H9 (cell line): ENCODE data around the gene TPPP. TPM values are rescaled to one million over a fixed set of nuclear protein-coding genes. Genes with fewer than 3 reads are reported as not detected.

Experiments used
- DNase-seq: peaks from one replicate; pipeline ENCODE4 v3.0.0-alpha.2; 2017
- H2AFZ ChIP-seq: one replicate; pipeline ENCODE4 v1.6.1; 2013; ENCODE audit warnings: mild to moderate bottlenecking, low read length, control low read depth, moderate library complexity
- H2AK5ac ChIP-seq: 2 replicates; pipeline ENCODE4 v1.6.1; 2013; ENCODE audit warnings: low read length, control low read depth, mixed read lengths; ENCODE audit not compliant: insufficient read length
- H2BK120ac ChIP-seq: one replicate; pipeline ENCODE4 v1.6.1; 2013; ENCODE audit warnings: low read depth, mild to moderate bottlenecking, low read length, control low read depth, inconsistent platforms; ENCODE audit not compliant: poor library complexity, severe bottlenecking
- H2BK12ac ChIP-seq: 2 replicates; pipeline ENCODE4 v1.6.1; 2013; ENCODE audit warnings: low read length, control low read depth, mixed read lengths, low read depth; ENCODE audit not compliant: insufficient read length
- H2BK15ac ChIP-seq: 2 replicates; pipeline ENCODE4 v1.6.1; 2013; ENCODE audit warnings: low read depth, low read length, control low read depth
- H2BK20ac ChIP-seq: one replicate; pipeline ENCODE4 v1.6.1; 2013; ENCODE audit warnings: low read depth, mild to moderate bottlenecking, low read length, control low read depth, inconsistent platforms; ENCODE audit not compliant: poor library complexity, severe bottlenecking
- H2BK5ac ChIP-seq: 2 replicates; pipeline ENCODE4 v1.6.1; 2013; ENCODE audit warnings: low read length, control low read depth, mixed read lengths; ENCODE audit not compliant: insufficient read length
- H3K14ac ChIP-seq: 2 replicates; pipeline ENCODE4 v1.6.1; 2013; ENCODE audit warnings: low read length, control low read depth; ENCODE audit not compliant: insufficient read depth
- H3K18ac ChIP-seq: 2 replicates; pipeline ENCODE4 v1.6.1; 2013; ENCODE audit warnings: low read depth, mild to moderate bottlenecking, mixed read lengths, low read length, control low read depth; ENCODE audit not compliant: insufficient read length
- H3K23ac ChIP-seq: 2 replicates; pipeline ENCODE4 v1.6.1; 2013; ENCODE audit warnings: low read length, control low read depth, mixed read lengths, low read depth; ENCODE audit not compliant: insufficient read length
- H3K23me2 ChIP-seq: 2 replicates; pipeline ENCODE4 v1.6.1; 2013; ENCODE audit warnings: low read depth, mild to moderate bottlenecking, mixed read lengths, low read length, control low read depth; ENCODE audit not compliant: insufficient read length, poor library complexity, severe bottlenecking
- H3K27ac ChIP-seq: 2 replicates; pipeline ENCODE4 v1.5.1; 2013; ENCODE audit warnings: low read length, control low read depth, mixed read lengths, low read depth; ENCODE audit not compliant: insufficient read length
- H3K27me3 ChIP-seq: 2 replicates; pipeline ENCODE4 v1.6.1; 2013; ENCODE audit warnings: low read length, control low read depth, inconsistent platforms; ENCODE audit not compliant: insufficient read depth
- H3K4ac ChIP-seq: 2 replicates; pipeline ENCODE4 v1.6.1; 2013; ENCODE audit warnings: low read depth, mild to moderate bottlenecking, control low read depth, inconsistent platforms, low read length, moderate library complexity
- H3K4me1 ChIP-seq: 2 replicates; pipeline ENCODE4 v1.6.1; 2013; ENCODE audit warnings: low read length, control low read depth, inconsistent platforms; ENCODE audit not compliant: insufficient read depth
- H3K4me2 ChIP-seq: 2 replicates; pipeline ENCODE4 v1.6.1; 2013; ENCODE audit warnings: low read length, control low read depth, mixed read lengths; ENCODE audit not compliant: insufficient read length, insufficient read depth
- H3K56ac ChIP-seq: 2 replicates; pipeline ENCODE4 v1.6.1; 2013; ENCODE audit warnings: low read depth, mild to moderate bottlenecking, mixed read lengths, low read length, control low read depth; ENCODE audit not compliant: insufficient read length
- H3K79me1 ChIP-seq: 2 replicates; pipeline ENCODE4 v1.6.1; 2013; ENCODE audit warnings: low read depth, mild to moderate bottlenecking, moderate library complexity, low read length, control low read depth, inconsistent platforms; ENCODE audit not compliant: insufficient read depth, poor library complexity, severe bottlenecking
- H3K79me2 ChIP-seq: 2 replicates; pipeline ENCODE4 v1.6.1; 2013; ENCODE audit warnings: low read length, control low read depth, inconsistent platforms; ENCODE audit not compliant: insufficient read depth
- H3K9ac ChIP-seq: 2 replicates; pipeline ENCODE4 v1.6.1; 2013; ENCODE audit warnings: low read length, control low read depth, mixed read lengths; ENCODE audit not compliant: insufficient read length; ENCODE audit errors: extremely low read depth
- H3K9me3 ChIP-seq: one replicate; pipeline ENCODE4 v1.6.1; 2013; ENCODE audit warnings: low read depth, low read length, inconsistent platforms; ENCODE audit not compliant: control insufficient read depth
- H3T11ph ChIP-seq: one replicate; pipeline ENCODE4 v1.6.1; 2013; ENCODE audit warnings: mild to moderate bottlenecking, low read length, control low read depth, inconsistent platforms
- H4K20me1 ChIP-seq: one replicate; pipeline ENCODE4 v1.6.1; 2013; ENCODE audit not compliant: control insufficient read depth, insufficient read length, insufficient read depth
- H4K5ac ChIP-seq: 2 replicates; pipeline ENCODE4 v1.6.1; 2013; ENCODE audit warnings: low read depth, mild to moderate bottlenecking, mixed read lengths, low read length, control low read depth; ENCODE audit not compliant: insufficient read length
- H4K8ac ChIP-seq: replicated peaks from 2 replicates; pipeline ENCODE4 v1.6.1; 2013; ENCODE audit warnings: low read length, control low read depth, mixed read lengths, low read depth; ENCODE audit not compliant: insufficient read length
- H4K91ac ChIP-seq: 2 replicates; pipeline ENCODE4 v1.6.1; 2013; ENCODE audit warnings: low read depth, mild to moderate bottlenecking, moderate library complexity, mixed read lengths, low read length, control low read depth; ENCODE audit not compliant: insufficient read length
- H3K27ac Mint-ChIP-seq, 3 experiments: 2 replicates in 2 of 3; 3 replicates in 1 of 3; pipeline ENCODE4 v1.8.0; 2020 to 2021; ENCODE audit warnings: mixed read lengths in 3 of 3, mild to moderate bottlenecking in 1 of 3, moderate library complexity in 1 of 3
- H3K27me3 Mint-ChIP-seq: 2 replicates; pipeline ENCODE4 v1.8.0; 2021; ENCODE audit warnings: low read depth, mild to moderate bottlenecking, moderate library complexity, mixed read lengths
- H3K36me3 Mint-ChIP-seq, 3 experiments: 2 replicates in 2 of 3; 3 replicates in 1 of 3; pipeline ENCODE4 v1.8.0; 2020 to 2021; ENCODE audit warnings: low read depth in 3 of 3, mixed read lengths in 3 of 3; ENCODE audit not compliant: insufficient read depth in 1 of 3
- H3K4me1 Mint-ChIP-seq, 2 experiments: 2 replicates each; pipeline ENCODE4 v1.8.0; 2020; ENCODE audit warnings: mixed read lengths in 2 of 2
- H3K4me3 Mint-ChIP-seq, 2 experiments: 2 replicates in 1 of 2; 3 replicates in 1 of 2; pipeline ENCODE4 v1.8.0; 2020 to 2021; ENCODE audit warnings: mild to moderate bottlenecking in 2 of 2, mixed read lengths in 2 of 2, moderate library complexity in 1 of 2
- H3K9me3 Mint-ChIP-seq, 2 experiments: 2 replicates in 1 of 2; 3 replicates in 1 of 2; pipeline ENCODE4 v1.8.0; 2020; ENCODE audit warnings: mild to moderate bottlenecking in 2 of 2, mixed read lengths in 2 of 2, moderate library complexity in 1 of 2
- CTCF ChIP-seq: fragments of 200-600 bp; sonication (generic); conservative IDR thresholded peaks from 3 replicates; pipeline ENCODE4 v1.8.0; 2021; ENCODE audit warnings: antibody characterized with exemption, mild to moderate bottlenecking
- WGBS: extraction: QIAGEN DNeasy Blood & Tissue Kit; methylation state at CpG from one replicate; pipeline ENCODE4 v1.1.7; 2013; ENCODE audit warnings: missing lambda C conversion rate, low lambda C conversion rate, mixed read lengths; ENCODE audit not compliant: insufficient read length; ENCODE audit errors: extremely low coverage; 5-methylcytosine and 5-hydroxymethylcytosine counted together
- total RNA-seq: library from RNA; stranded (reverse); gene quantifications from 2 replicates; pipeline ENCODE4 v1.2.1, GENCODE V29; 2021

The TPPP gene
- total RNA-seq, 1 experiment from 2014 or later = 0.44 TPM

GRCh38 chr5:638501-639252 is 54.5 kb downstream of the TPPP start:
- Histone ChIP-seq H4K5ac (no peak overlapping the region), H3T11ph (no peak overlapping the region), H3K9ac (no peak overlapping the region), H3K27me3 (no peaks in the 10 kb centered on the region), H3K14ac (no peak overlapping the region), H4K91ac (no peak overlapping the region), H2BK12ac (no peak overlapping the region), H4K20me1 (no peaks in the 10 kb centered on the region), H3K23ac (no peak overlapping the region), H2BK120ac (no peak overlapping the region), H2AFZ (no peak overlapping the region), H4K8ac (no peak overlapping the region), H3K23me2 (no peaks in the 10 kb centered on the region), H2BK15ac (no peak overlapping the region), H3K4me1 (no peaks in the 10 kb centered on the region), H3K27ac (no peak overlapping the region), H3K9me3 (no peaks in the 10 kb centered on the region), H3K4ac (no peak overlapping the region), H3K18ac (no peak overlapping the region), H3K56ac (no peak overlapping the region), H2AK5ac (no peak overlapping the region), H3K79me1 (no peaks in the 10 kb centered on the region), H2BK5ac (no peak overlapping the region), H3K4me2 (no peak overlapping the region), H2BK20ac (no peak overlapping the region), H3K79me2 (no peaks in the 10 kb centered on the region)
- no peaks in the 10 kb centered on the region for H3K4me1 Mint-ChIP-seq
- peak overlapping the region in 2 of 3 experiments; percentile 66 to 75; a peak in 1 of 7 replicates for H3K27ac Mint-ChIP-seq
- no peak overlapping the region for H3K4me3 Mint-ChIP-seq
- H3K9me3 Mint-ChIP-seq = no peaks in the 10 kb centered on the region
- H3K27me3 Mint-ChIP-seq = no peaks in the 10 kb centered on the region
- peaks cover 34 to 82% (median 75%) of the 10 kb centered on the region in 3 experiments for H3K36me3 Mint-ChIP-seq
- DNase-seq = no peak
- WGBS = no CpG with 5 or more reads among the region's 29 CpGs
- TF ChIP-seq CTCF = no peak
